Transverse colon (tissue), 4 donors: ENCODE measurements around the gene JUP.

ENCODE experiments used
- EP300 ChIP-seq: sonication (generic); formaldehyde crosslinking; IDR thresholded peaks from one replicate; pipeline ENCODE4 v1.6.1; 2017; ENCODE audit warnings: antibody characterized with exemption, low read depth
- POLR2A ChIP-seq: fragments of 450-650 bp; IDR thresholded peaks from one replicate; pipeline ENCODE4 v1.6.1; 2016; ENCODE audit warnings: antibody characterized with exemption, mild to moderate bottlenecking, moderate library complexity
- POLR2AphosphoS5 ChIP-seq, 3 donors: sonication (generic); formaldehyde crosslinking; IDR thresholded peaks; one replicate each; pipeline ENCODE4 v1.6.1; 2016; ENCODE audit warnings: antibody characterized with exemption in 3 of 3
- TF ChIP-seq, protein P1 (sequence below), 5 experiments: fragments of 200-600 bp in 3 of 5; fragments of 450-650 bp in 2 of 5; sonication (generic) in 3 of 5; IDR thresholded peaks; 1 replicate in 2 of 5; 2 replicates in 3 of 5; pipeline ENCODE4 v1.5.1; 2016 to 2017; ENCODE audit warnings: antibody characterized with exemption in 5 of 5, inconsistent platforms in 3 of 5, mild to moderate bottlenecking in 2 of 5, moderate library complexity in 1 of 5

DNA sequence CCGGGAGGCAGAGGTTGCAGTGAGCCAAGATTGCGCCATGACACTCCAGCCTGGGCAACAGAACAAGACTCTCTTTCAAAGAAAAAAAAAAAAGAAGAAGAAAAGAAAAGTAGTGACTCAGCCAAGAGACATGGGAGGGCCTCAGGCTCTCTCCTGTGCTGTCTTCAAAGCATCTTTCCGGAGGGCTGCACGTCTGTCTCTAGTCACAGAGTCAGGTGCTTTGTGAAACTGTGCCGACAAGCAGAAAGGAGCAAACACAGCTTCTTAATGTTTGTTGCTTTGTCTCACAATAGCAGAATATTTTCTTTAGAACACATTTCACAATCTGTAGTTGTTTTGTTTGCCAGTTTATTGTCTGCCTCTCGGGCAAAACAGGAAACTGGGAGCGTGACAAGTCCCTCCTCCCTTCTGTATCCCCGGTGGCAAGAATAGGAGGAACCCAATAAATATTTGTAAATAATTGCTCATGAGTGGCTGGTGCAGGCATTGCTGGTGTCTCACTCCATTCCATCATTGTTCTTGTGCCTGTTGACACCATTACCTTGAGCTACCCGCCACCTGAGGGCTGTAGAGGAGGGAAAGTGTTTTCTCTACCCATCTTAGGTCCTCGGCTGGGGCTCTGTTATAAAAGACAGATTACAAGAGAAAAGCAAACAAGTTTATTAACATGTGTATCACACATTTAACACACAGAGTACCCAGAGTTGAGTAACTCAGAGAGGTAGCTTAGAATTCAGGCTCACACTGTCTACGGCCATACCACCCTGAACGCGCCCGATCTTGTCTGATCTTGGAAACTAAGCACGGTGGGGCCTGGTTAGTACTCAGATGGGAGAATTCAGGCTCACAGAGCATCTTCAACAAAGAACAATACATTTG, 68.9 kb downstream of the JUP start:
- TF ChIP-seq POLR2A: no peak
- TF ChIP-seq POLR2AphosphoS5 (IDR thresholded peaks at IDR 0.05): no peak
- TF ChIP-seq, protein P1, sequence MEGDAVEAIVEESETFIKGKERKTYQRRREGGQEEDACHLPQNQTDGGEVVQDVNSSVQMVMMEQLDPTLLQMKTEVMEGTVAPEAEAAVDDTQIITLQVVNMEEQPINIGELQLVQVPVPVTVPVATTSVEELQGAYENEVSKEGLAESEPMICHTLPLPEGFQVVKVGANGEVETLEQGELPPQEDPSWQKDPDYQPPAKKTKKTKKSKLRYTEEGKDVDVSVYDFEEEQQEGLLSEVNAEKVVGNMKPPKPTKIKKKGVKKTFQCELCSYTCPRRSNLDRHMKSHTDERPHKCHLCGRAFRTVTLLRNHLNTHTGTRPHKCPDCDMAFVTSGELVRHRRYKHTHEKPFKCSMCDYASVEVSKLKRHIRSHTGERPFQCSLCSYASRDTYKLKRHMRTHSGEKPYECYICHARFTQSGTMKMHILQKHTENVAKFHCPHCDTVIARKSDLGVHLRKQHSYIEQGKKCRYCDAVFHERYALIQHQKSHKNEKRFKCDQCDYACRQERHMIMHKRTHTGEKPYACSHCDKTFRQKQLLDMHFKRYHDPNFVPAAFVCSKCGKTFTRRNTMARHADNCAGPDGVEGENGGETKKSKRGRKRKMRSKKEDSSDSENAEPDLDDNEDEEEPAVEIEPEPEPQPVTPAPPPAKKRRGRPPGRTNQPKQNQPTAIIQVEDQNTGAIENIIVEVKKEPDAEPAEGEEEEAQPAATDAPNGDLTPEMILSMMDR (IDR thresholded peaks at IDR 0.05): no peak
- no peak for TF ChIP-seq EP300
